Astrocyte (in vitro differentiated cells and primary cell): ENCODE results near the gene ALG14. TPM values are rescaled to one million over a fixed set of nuclear protein-coding genes. Genes with fewer than 3 reads are reported as not detected.

ENCODE experiments used
- DNase-seq: peaks from one replicate; pipeline ENCODE4 v3.0.0-alpha.2; 2010; ENCODE audit warnings: low read depth
- FAIRE-seq: peaks from 2 replicates; lab custom pipeline; 2011; peaks lifted over from hg19 to GRCh38; lab: Jason Lieb, UNC
- H2AFZ ChIP-seq: 2 replicates; pipeline ENCODE4 v1.6.0; 2012; ENCODE audit warnings: low read depth, low read length, inconsistent platforms
- H3K27ac ChIP-seq: 2 replicates; pipeline ENCODE4 v1.5.1; 2011; ENCODE audit warnings: low read depth, low read length, inconsistent platforms
- H3K27me3 ChIP-seq: 2 replicates; pipeline ENCODE4 v1.6.0; 2011; ENCODE audit warnings: low read length, inconsistent platforms; ENCODE audit not compliant: insufficient read depth
- H3K36me3 ChIP-seq: 2 replicates; pipeline ENCODE4 v1.5.1; 2011; ENCODE audit warnings: low read length, inconsistent platforms; ENCODE audit not compliant: insufficient read depth
- H3K4me1 ChIP-seq: 2 replicates; pipeline ENCODE4 v1.5.1; 2011; ENCODE audit warnings: low read length, inconsistent platforms; ENCODE audit not compliant: insufficient read depth
- H3K4me2 ChIP-seq: 2 replicates; pipeline ENCODE4 v1.6.0; 2012; ENCODE audit warnings: low read length, inconsistent platforms
- H3K4me3 ChIP-seq: 2 replicates; pipeline ENCODE4 v1.5.1; 2011; ENCODE audit warnings: low read depth, mild to moderate bottlenecking, low read length, inconsistent platforms; ENCODE audit not compliant: insufficient read depth
- H3K79me2 ChIP-seq: 2 replicates; pipeline ENCODE4 v1.6.0; 2012; ENCODE audit warnings: mild to moderate bottlenecking, low read length, inconsistent platforms; ENCODE audit not compliant: insufficient read depth
- H3K9ac ChIP-seq: 2 replicates; pipeline ENCODE4 v1.6.0; 2012; ENCODE audit warnings: mild to moderate bottlenecking, low read length, inconsistent platforms
- H3K9me3 ChIP-seq: 2 replicates; pipeline ENCODE4 v1.5.1; 2012; ENCODE audit warnings: low read depth, mild to moderate bottlenecking, low read length, inconsistent platforms; ENCODE audit not compliant: insufficient read depth
- H4K20me1 ChIP-seq: 2 replicates; pipeline ENCODE4 v1.6.0; 2012; ENCODE audit warnings: low read length, inconsistent platforms; ENCODE audit not compliant: insufficient read depth
- H3K27ac Mint-ChIP-seq: one replicate; pipeline ENCODE4 v1.8.0; 2021; ENCODE audit warnings: mild to moderate bottlenecking, mixed read lengths; ENCODE audit not compliant: unreplicated experiment
- H3K27me3 Mint-ChIP-seq: one replicate; pipeline ENCODE4 v1.8.0; 2021; ENCODE audit warnings: low read depth, mixed read lengths; ENCODE audit not compliant: unreplicated experiment
- H3K36me3 Mint-ChIP-seq: one replicate; pipeline ENCODE4 v1.8.0; 2021; ENCODE audit warnings: low read depth, mixed read lengths; ENCODE audit not compliant: unreplicated experiment
- H3K4me1 Mint-ChIP-seq: one replicate; pipeline ENCODE4 v1.8.0; 2021; ENCODE audit warnings: low read depth, mixed read lengths; ENCODE audit not compliant: unreplicated experiment
- H3K4me3 Mint-ChIP-seq: one replicate; pipeline ENCODE4 v1.8.0; 2021; ENCODE audit warnings: mild to moderate bottlenecking, moderate library complexity, mixed read lengths; ENCODE audit not compliant: unreplicated experiment
- H3K9me3 Mint-ChIP-seq: one replicate; pipeline ENCODE4 v1.8.0; 2021; ENCODE audit warnings: mild to moderate bottlenecking, mixed read lengths; ENCODE audit not compliant: unreplicated experiment
- CTCF ChIP-seq: IDR thresholded peaks from 2 replicates; pipeline ENCODE4 v1.5.1; 2011; ENCODE audit warnings: low read depth, mild to moderate bottlenecking, inconsistent platforms, low read length, moderate library complexity; ENCODE audit not compliant: insufficient read depth
- EZH2 ChIP-seq: IDR thresholded peaks from 2 replicates; pipeline ENCODE4 v1.6.1; 2012; ENCODE audit warnings: mild to moderate bottlenecking, low read length, inconsistent platforms; ENCODE audit not compliant: insufficient read depth
- total RNA-seq: library from RNA; stranded (reverse); gene quantifications from 2 replicates; pipeline ENCODE4 v1.2.1, GENCODE V29; 2021

Gene ALG14
- total RNA-seq, 1 donor from 2014 or later: 6.9 TPM

- H3K27ac ChIP-seq: peak overlapping the region; percentile 91
- TF ChIP-seq CTCF (no peak), EZH2 (no peak)
- DNase-seq (peak; percentile 97), FAIRE-seq (peak; percentile 90)
- peak overlapping the region; percentile 48 for H3K4me2 ChIP-seq
- no peak overlapping the region for H3K4me3 ChIP-seq
- H3K79me2 ChIP-seq: no peaks in the 10 kb centered on the region
- peaks cover 8% of the 10 kb centered on the region for H3K9me3 Mint-ChIP-seq
- peaks cover 36% of the 10 kb centered on the region for H3K4me1 Mint-ChIP-seq
- no peaks in the 10 kb centered on the region for H4K20me1 ChIP-seq
- peaks cover 17% of the 10 kb centered on the region for H3K36me3 Mint-ChIP-seq
- peak overlapping the region; percentile 96 for H3K27ac Mint-ChIP-seq
- H3K27me3 Mint-ChIP-seq: no peaks in the 10 kb centered on the region
- H3K9me3 ChIP-seq: peaks cover 4% of the 10 kb centered on the region
- no peaks in the 10 kb centered on the region for H3K36me3 ChIP-seq
- H3K4me1 ChIP-seq: peaks cover 37% of the 10 kb centered on the region
- no peak overlapping the region for H2AFZ ChIP-seq
- no peaks in the 10 kb centered on the region for H3K27me3 ChIP-seq
- peak overlapping the region; percentile 53 for H3K9ac ChIP-seq
- no peak overlapping the region for H3K4me3 Mint-ChIP-seq
These were observed 49.2 kb downstream of the ALG14 start for GRCh38 chr1:95023399-95024043.

- FAIRE-seq (no peak), DNase-seq (peak; percentile 76)
- peak overlapping the region; percentile 66 for H3K27ac Mint-ChIP-seq
- Histone ChIP-seq H3K4me3 (no peak overlapping the region), H4K20me1 (no peaks in the 10 kb centered on the region), H3K4me2 (peak overlapping the region; percentile 77), H3K36me3 (no peaks in the 10 kb centered on the region), H3K27ac (peak overlapping the region; percentile 91), H3K4me1 (peaks cover 36% of the 10 kb centered on the region), H3K9ac (no peak overlapping the region), H3K79me2 (no peaks in the 10 kb centered on the region), H2AFZ (no peak overlapping the region), H3K9me3 (peaks cover 4% of the 10 kb centered on the region), H3K27me3 (no peaks in the 10 kb centered on the region)
- H3K4me3 Mint-ChIP-seq: no peak overlapping the region
- TF ChIP-seq CTCF (no peak), EZH2 (no peak)
- peaks cover 4% of the 10 kb centered on the region for H3K9me3 Mint-ChIP-seq
- peaks cover 17% of the 10 kb centered on the region for H3K36me3 Mint-ChIP-seq
- H3K4me1 Mint-ChIP-seq: peaks cover 45% of the 10 kb centered on the region
- no peaks in the 10 kb centered on the region for H3K27me3 Mint-ChIP-seq
These were observed 50.2 kb downstream of the ALG14 start for GRCh38 chr1:95022644-95022926.
